22Rv1 (cell line): ENCODE measurements around the gene CAPN11.

Experiments used
- H3K27ac ChIP-seq: fragments of 450-650 bp; 2 replicates; pipeline ENCODE4 v1.5.1; 2017
- CTCF ChIP-seq: fragments of 450-650 bp; IDR thresholded peaks from 2 replicates; pipeline ENCODE4 v1.5.1; 2017; ENCODE audit warnings: mild to moderate bottlenecking
- ZFX ChIP-seq: fragments of 450-650 bp; IDR thresholded peaks from 2 replicates; pipeline ENCODE4 v1.6.1; 2017; ENCODE audit warnings: antibody characterized with exemption, borderline replicate concordance

The CAPN11 gene

GRCh38 chr6:44133003-44133931, 25.4 kb upstream of the CAPN11 start:
- TF ChIP-seq CTCF: no peak
- TF ChIP-seq ZFX: no peak
- no peak overlapping the region for H3K27ac ChIP-seq

GRCh38 chr6:44133981-44134711, 24.5 kb upstream of the CAPN11 start:
- H3K27ac ChIP-seq: no peak overlapping the region
- no peak for TF ChIP-seq ZFX
- no peak for TF ChIP-seq CTCF

- no peak overlapping the region for H3K27ac ChIP-seq
Observed at GRCh38 chr6:44135173-44135758, 23.4 kb upstream of the CAPN11 start.

GRCh38 chr6:44135875-44136274, 22.7 kb upstream of the CAPN11 start:
- H3K27ac ChIP-seq: no peak overlapping the region
- TF ChIP-seq ZFX: no peak
- TF ChIP-seq CTCF: no peak

More at GRCh38 chr6:44135173-44135758, 23.4 kb upstream of the CAPN11 start:
- no peak for TF ChIP-seq ZFX
- no peak for TF ChIP-seq CTCF

- H3K27ac ChIP-seq: no peak overlapping the region
- TF ChIP-seq ZFX: no peak
- TF ChIP-seq CTCF: no peak
Observed at GRCh38 chr6:44138717-44139350, 19.8 kb upstream of the CAPN11 start.

- no peak for TF ChIP-seq ZFX
- TF ChIP-seq CTCF: no peak
- no peak overlapping the region for H3K27ac ChIP-seq
Observed at GRCh38 chr6:44139351-44139743, 19.3 kb upstream of the CAPN11 start.
